Measurements from ENCODE around the gene ZNF189. TPM values are rescaled to one million over a fixed set of nuclear protein-coding genes. Genes with fewer than 3 reads are reported as not detected.

ZNF189 gene
- total RNA-seq, result 10 to 100 TPM; 12.0 to 13.8 TPM

DNA sequence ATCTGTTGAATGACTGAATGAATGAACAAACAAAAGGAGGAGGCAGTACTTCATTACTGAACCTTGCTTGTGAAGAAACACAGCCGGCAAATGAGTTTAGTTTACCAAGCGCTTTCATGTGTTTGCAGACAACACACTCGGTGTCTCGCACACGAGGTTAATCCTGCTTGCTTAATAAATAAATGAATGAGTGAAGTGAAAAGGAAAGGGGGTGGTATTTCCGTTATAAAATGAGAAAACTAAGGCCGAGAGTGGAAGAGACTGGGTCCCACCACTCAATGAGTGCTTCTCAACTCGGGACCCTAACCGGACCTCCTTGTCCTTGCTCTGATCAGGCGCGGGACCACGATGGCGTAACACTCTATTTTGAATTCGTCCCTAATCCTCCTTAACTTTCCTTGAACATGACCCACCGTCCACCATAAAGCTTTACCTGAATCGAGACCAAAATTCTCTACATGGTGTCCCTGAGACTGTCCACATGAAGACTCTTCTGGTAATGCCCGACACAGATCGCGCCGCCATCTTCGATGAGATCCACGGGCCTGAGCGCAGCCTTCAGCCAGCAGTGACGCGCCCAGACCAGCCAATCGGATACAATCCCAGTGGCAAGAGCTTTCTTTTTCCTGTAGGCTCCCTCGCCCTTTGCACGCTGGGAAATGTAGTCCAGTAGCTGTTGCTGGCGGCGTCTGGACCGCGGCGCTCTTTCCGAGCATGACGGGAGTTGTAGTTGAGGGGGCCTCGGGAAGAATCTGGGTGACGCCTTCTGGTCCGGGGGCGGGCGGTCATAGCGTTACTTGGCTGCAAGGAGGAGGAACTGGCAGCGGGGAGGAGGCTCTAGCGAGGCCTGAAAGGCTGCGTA, at the start of gene ZNF189, which contains the start of gene MRPL50:
Gene ZNF189, plus strand, starts transcription at position 784 of the 862 bp plus-strand sequence. CDS start 306 bp downstream, outside the sequence.
Gene MRPL50, minus strand, starts transcription at position 551 of the 862 bp plus-strand sequence. Its CDS starts 26 bp downstream, at position 525.

DNA sequence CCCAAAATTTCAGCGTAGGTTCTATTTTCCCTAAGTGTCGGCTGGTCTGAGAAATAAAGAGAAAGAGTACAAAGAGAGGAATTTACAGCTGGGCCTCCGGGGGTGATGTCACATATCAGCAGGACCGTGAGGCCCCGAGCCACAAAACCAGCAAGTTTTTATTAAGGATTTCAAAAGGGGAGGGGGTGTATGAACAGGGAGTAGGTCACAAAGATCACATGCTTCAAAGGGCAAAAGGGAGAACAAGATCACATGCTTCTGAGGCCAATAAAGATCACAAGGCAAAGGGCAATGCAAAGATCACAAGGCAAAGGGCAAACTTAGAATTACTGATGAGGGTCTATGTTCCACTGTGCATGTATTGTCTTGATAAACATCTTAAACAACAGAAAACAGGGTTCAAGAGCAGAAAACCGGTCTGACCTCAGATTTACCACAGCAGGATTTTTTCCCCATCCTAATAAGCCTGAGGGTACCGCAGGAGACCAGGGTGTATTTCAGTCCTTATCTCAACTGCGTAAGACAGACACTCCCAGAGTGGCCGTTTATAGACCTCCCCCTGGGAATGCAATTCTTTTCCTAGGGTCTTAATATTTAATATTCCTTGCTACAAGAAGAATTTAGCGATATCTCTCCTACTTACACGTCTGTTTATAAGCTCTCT, 13.6 kb upstream of the ZNF189 start, which contains the start of gene BAAT:
Gene BAAT, minus strand, starts transcription at position 134 of the 664 bp plus-strand sequence. CDS start 13,602 bp downstream, outside the sequence.

DNA sequence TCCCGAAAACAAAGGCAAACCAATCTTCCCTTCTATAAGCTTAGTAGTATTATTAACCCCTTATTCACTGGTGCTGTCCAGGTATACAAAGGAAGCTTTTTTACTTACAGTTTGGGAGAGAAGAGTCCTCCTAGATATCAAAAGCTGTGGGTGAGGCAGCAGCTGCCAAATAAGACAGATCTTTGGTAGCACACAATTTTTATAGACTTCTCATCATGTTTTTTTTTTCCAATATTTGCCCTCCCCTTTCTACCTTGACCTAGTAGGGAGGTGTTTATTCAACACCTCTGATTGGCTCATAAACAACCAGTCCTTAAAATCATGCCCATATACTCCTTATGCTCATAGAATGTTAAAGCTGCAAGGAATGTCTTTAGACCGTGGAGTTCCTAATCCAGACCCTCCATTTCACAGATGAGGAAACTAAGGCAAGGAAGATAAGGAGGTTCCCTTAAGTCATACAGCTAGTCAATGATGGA, 37.0 kb downstream of the ZNF189 start, which contains the start of gene ALDOB:
Gene ALDOB, minus strand, starts transcription at position 174 of the 479 bp plus-strand sequence. CDS start 4,887 bp downstream, outside the sequence.

Small RNA genes within 50 kb of the gene (small RNA-seq; reads per million reads assigned to genes)
- 0 reads per million in 2 donors for gene AL353621.2

Other genes with a start within 250 kb of the ZNF189 start
- gene BAAT, start 13.8 kb upstream of the ZNF189 start, total RNA-seq, result under 1 TPM; under 0.01 TPM
- gene MRPL50, start 233 bp upstream of the ZNF189 start, total RNA-seq, result 10 to 100 TPM; 12.4 to 16.0 TPM
- under 1 TPM in 1 of 2 donors, not detected in 1; under 0.01 TPM for gene ALDOB, start 36.9 kb downstream of the ZNF189 start, total RNA-seq
- gene RNF20, start 135.0 kb downstream of the ZNF189 start, total RNA-seq, result 10 to 100 TPM; 19.3 to 22.3 TPM
- gene PPP3R2, start 196.1 kb downstream of the ZNF189 start, total RNA-seq, result not detected